ENCODE measurements around the gene MELTF. TPM values are rescaled to one million over a fixed set of nuclear protein-coding genes. Genes with fewer than 3 reads are reported as not detected.

Gene MELTF
- polyA plus RNA-seq, 2 of the 4 experiments (the other 2 are of a cell fraction): 10.5 to 23.4 TPM

GRCh38 chr3:197031315-197032285 is 2.0 kb upstream of the MELTF start:
- Histone ChIP-seq H3K4me2 (peak overlapping the region; percentile 96), H3K27ac (peak overlapping the region; percentile 97 to 99), H3K4me1 (peaks cover 31% of the 10 kb centered on the region), H3K9me3 (no peaks in the 10 kb centered on the region), H3K4me3 (no peak overlapping the region)
- POLR2A ChIA-PET: interaction anchor here (1.0 kb wide), 1 partner anchor 10 kb away, joined by 3 read pairs; no protein-coding TSS in a partner anchor
- DNase-seq (ENCODE audit: low read depth in 1 of 2, low spot score in 1 of 2): peak; percentile 92 to 98
- ATAC-seq: peak; percentile 78 to 81
- no peak for FAIRE-seq
- WGBS (ENCODE audit: missing lambda C conversion rate): 14% methylated on average over 9 of the region's 12 CpGs
- CTCF ChIA-PET: interaction anchor here (0.6 to 5.7 kb wide), 10 partner anchors 9 to 468 kb away, joined by 3 to 49 read pairs (median 6); no protein-coding TSS in a partner anchor
- TF ChIP-seq HOXB5 (CRISPR knock-in tag; IDR thresholded peaks at IDR 0.05) (peak; percentile 93), FOSL2 (IDR thresholded peaks at IDR 0.05) (peak; percentile 92), FOSL2 (CRISPR knock-in tag; IDR thresholded peaks at IDR 0.05) (peak; percentile 98), FOSB (CRISPR knock-in tag; IDR thresholded peaks at IDR 0.05) (no peak), KDM5A (IDR thresholded peaks at IDR 0.05) (no peak), FOXS1 (CRISPR knock-in tag; IDR thresholded peaks at IDR 0.05) (no peak), POLR2A (IDR thresholded peaks at IDR 0.05; ENCODE audit: low read length) (no peak), CHD2 (IDR thresholded peaks at IDR 0.05; ENCODE audit: low read length, partially characterized antibody) (no peak), ZNF302 (CRISPR knock-in tag; IDR thresholded peaks at IDR 0.05) (peak; percentile 70), RAD21 (conservative IDR thresholded peaks at IDR 0.05 in 1 of 2, IDR thresholded peaks at IDR 0.05 in 1 of 2) (no peak), TP53 (CRISPR knock-in tag; IDR thresholded peaks at IDR 0.05) (peak; percentile 92), TFCP2L1 (CRISPR knock-in tag; IDR thresholded peaks at IDR 0.05) (no peak), RNF2 (IDR thresholded peaks at IDR 0.05; ENCODE audit: borderline replicate concordance, low read depth) (no peak), MAX (IDR thresholded peaks at IDR 0.05) (peak; percentile 99), HOXA7 (CRISPR knock-in tag; IDR thresholded peaks at IDR 0.05) (peak; percentile 78; the same call in 1 of the 2 replicates), CBX2 (IDR thresholded peaks at IDR 0.05; ENCODE audit: borderline replicate concordance, low read depth) (no peak), EP300 (IDR thresholded peaks at IDR 0.05) (peak in 1 of 2 experiments; percentile 53; a peak in 1 of 5 replicates), ZSCAN20 (CRISPR knock-in tag; IDR thresholded peaks at IDR 0.05) (peak; percentile 84), MAZ (IDR thresholded peaks at IDR 0.05; ENCODE audit: borderline replicate concordance, low read depth, low read length) (no peak), KDM1A (IDR thresholded peaks at IDR 0.05; ENCODE audit: low read depth) (no peak), GATA3 (IDR thresholded peaks at IDR 0.05; ENCODE audit: borderline replicate concordance) (peak; percentile 84; the same call in 1 of the 2 replicates), NR3C1 (IDR thresholded peaks at IDR 0.05) (no peak), HMGXB4 (CRISPR knock-in tag; IDR thresholded peaks at IDR 0.05; ENCODE audit: borderline replicate concordance) (no peak), SMC3 (IDR thresholded peaks at IDR 0.05) (no peak), EHF (CRISPR knock-in tag; IDR thresholded peaks at IDR 0.05) (peak; percentile 76; the same call in 1 of the 2 replicates), BHLHE40 (IDR thresholded peaks at IDR 0.05; ENCODE audit: low read depth, low read length) (no peak), HOXB13 (CRISPR knock-in tag; IDR thresholded peaks at IDR 0.05; ENCODE audit: low read depth) (peak; percentile 94; the same call in 1 of the 2 replicates), JUN (IDR thresholded peaks at IDR 0.05) (peak; percentile 49 to 70; a peak in 3 of 5 replicates), EHMT2 (IDR thresholded peaks at IDR 0.05; ENCODE audit: low read depth) (no peak)
- TF ChIP-seq, protein P1, sequence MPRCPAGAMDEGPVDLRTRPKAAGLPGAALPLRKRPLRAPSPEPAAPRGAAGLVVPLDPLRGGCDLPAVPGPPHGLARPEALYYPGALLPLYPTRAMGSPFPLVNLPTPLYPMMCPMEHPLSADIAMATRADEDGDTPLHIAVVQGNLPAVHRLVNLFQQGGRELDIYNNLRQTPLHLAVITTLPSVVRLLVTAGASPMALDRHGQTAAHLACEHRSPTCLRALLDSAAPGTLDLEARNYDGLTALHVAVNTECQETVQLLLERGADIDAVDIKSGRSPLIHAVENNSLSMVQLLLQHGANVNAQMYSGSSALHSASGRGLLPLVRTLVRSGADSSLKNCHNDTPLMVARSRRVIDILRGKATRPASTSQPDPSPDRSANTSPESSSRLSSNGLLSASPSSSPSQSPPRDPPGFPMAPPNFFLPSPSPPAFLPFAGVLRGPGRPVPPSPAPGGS (IDR thresholded peaks at IDR 0.05): 0 out of 3 replicates have a peak, but pooled peaks have one; percentile 30
- TF ChIP-seq, protein P2, sequence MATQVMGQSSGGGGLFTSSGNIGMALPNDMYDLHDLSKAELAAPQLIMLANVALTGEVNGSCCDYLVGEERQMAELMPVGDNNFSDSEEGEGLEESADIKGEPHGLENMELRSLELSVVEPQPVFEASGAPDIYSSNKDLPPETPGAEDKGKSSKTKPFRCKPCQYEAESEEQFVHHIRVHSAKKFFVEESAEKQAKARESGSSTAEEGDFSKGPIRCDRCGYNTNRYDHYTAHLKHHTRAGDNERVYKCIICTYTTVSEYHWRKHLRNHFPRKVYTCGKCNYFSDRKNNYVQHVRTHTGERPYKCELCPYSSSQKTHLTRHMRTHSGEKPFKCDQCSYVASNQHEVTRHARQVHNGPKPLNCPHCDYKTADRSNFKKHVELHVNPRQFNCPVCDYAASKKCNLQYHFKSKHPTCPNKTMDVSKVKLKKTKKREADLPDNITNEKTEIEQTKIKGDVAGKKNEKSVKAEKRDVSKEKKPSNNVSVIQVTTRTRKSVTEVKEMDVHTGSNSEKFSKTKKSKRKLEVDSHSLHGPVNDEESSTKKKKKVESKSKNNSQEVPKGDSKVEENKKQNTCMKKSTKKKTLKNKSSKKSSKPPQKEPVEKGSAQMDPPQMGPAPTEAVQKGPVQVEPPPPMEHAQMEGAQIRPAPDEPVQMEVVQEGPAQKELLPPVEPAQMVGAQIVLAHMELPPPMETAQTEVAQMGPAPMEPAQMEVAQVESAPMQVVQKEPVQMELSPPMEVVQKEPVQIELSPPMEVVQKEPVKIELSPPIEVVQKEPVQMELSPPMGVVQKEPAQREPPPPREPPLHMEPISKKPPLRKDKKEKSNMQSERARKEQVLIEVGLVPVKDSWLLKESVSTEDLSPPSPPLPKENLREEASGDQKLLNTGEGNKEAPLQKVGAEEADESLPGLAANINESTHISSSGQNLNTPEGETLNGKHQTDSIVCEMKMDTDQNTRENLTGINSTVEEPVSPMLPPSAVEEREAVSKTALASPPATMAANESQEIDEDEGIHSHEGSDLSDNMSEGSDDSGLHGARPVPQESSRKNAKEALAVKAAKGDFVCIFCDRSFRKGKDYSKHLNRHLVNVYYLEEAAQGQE (IDR thresholded peaks at IDR 0.05): no peak
- TF ChIP-seq, protein P3, sequence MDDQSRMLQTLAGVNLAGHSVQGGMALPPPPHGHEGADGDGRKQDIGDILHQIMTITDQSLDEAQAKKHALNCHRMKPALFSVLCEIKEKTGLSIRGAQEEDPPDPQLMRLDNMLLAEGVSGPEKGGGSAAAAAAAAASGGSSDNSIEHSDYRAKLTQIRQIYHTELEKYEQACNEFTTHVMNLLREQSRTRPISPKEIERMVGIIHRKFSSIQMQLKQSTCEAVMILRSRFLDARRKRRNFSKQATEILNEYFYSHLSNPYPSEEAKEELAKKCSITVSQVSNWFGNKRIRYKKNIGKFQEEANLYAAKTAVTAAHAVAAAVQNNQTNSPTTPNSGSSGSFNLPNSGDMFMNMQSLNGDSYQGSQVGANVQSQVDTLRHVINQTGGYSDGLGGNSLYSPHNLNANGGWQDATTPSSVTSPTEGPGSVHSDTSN (IDR thresholded peaks at IDR 0.05): peak; percentile 62

All from A549 (cell line).